Measurements from ENCODE around the gene JAK1.
A peak's percentile ranks its signal among the peaks of the same experiment; 100 is the strongest.

The JAK1 gene

GRCh38 chr1:64857347-64857746 is 109.0 kb downstream of the JAK1 start:
- DNase-seq, result no peak

- peak; percentile 67 to 70 for DNase-seq
Measured at GRCh38 chr1:64856553-64856952, 109.8 kb downstream of the JAK1 start.

- DNase-seq, result no peak
Measured at GRCh38 chr1:64855557-64855956, 110.8 kb downstream of the JAK1 start.

GRCh38 chr1:64854674-64855073 is 111.7 kb downstream of the JAK1 start:
- DNase-seq, result no peak

DNA sequence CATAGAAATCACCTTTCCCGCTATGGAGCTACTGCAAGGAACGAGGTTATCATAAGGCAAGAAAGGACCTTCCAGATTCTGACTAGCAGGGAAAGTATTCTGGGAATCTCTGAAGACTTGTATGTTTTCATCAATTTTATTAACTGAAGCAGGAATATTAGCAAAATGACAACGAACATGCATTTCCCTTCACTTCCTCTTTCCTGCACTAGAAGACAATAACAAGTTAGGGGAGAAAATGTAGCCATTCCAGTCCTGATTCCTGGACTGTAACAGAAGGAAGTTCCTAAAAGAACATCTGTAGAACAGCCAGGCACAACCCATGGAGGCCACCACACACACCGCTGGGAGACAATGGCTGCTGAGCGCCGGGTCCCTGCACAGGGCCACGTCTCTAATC is 114.7 kb downstream of the JAK1 start:
- DNase-seq, result no peak

DNA sequence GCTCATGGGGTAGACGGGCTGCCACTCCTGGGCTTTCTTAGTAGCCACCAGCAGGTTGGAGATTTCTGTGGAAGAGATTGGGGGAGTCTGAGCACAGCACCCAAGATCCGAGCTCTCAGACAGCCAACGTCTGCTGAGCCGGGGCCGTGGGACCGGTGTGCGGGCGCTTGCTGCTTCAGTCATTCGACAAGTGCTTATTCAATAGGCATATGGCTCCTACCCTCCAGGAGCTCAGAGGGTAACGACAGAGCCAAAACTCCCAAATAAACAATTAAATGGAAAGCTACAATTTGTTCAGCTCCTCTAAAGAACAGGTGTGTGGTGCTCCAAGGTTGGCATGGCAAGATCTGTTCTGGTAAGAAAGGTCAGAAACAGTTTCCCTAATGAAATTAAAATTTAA is 115.5 kb downstream of the JAK1 start:
- no peak for DNase-seq

DNA sequence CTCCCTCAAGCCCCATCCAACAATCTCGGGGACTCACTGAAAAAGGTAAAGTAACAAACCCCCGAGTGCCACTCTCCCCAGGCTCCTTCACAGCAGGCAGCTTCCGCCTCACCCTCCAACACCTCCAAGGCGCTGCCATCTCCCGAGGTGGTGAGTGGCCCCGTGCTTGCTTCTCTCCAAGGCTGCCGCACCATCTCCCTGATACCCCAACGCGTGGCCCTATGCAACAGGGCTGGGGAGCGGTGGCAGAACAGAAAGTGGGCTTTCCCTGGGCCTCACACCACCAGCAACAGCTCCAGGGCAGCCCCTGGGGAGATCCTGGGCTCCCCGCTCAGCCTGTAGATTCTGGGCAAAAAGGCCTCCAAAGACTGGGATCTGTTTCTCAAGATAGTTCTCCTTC is 116.4 kb downstream of the JAK1 start:
- DNase-seq, result no peak

DNA sequence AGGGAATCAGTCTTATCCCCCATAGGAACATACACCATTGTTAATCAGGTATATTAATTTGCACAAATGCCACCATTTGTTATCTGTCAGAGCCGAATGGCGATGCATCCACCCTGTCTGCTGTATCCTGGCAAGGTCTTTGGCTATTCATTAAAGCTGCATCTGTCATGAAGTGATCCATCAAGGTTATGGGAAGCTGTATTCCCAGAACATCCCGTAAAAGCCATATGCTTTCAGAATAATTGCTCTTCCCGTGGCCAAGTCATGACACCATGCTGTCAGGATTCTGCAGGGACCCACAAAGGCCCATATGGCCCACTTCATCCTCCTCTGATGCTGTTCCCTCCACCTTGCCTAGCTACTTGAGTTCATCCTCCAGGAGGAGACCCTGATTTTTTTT is 117.5 kb downstream of the JAK1 start:
- no peak for DNase-seq

GRCh38 chr1:64848136-64848535 is 118.2 kb downstream of the JAK1 start:
- no peak for DNase-seq

DNA sequence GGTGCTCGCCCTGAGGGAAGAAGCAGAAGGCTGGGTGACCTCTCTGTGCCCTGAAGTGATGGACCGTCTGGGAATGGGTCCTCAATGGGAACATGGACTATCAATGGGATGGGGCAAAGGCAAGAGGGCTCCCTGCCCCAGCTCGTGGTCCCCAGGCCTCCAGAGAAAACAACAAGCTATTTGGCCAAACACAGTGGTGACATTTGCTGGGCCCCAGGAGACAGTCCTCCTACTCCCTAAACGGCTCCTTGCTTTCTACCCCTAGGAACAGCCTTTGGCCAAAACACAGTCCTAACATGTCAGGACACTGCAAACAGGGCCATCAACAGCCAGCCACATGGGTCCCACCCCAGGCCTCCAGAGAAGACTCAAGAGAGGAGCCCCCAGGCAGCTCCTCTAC is 118.7 kb downstream of the JAK1 start:
- DNase-seq, result no peak

GRCh38 chr1:64846573-64847430 is 119.5 kb downstream of the JAK1 start:
- DNase-seq, result no peak

DNA sequence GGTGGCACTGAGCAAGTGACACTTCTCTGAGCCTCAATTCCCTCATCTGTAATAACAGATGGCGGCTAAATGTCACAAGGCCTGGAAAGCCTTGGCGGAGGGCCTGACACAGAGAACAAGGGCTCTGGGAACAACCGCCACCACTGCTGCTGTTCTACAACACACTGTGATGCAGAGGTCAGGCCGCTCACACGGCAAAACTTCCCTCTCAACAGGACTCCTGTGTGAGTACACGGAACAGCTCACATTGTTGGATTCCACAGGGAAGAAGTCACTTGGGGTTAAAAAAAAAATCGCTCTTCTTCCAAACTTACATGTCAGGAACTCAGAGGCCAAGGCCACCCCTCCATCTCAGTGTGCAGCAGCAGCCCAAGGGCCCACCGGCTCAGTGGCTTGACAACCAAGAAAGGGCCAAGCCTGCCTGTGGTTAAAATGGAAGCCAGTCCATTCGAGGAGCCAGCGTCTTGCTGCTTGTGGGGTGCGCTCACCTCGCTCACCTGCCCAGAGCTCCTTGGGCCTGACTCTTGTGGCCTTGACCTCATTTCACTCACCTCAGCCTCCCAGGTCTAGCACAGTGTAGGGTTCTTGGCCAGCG is 120.4 kb downstream of the JAK1 start:
- DNase-seq, result no peak

- DNase-seq, result no peak
Measured at GRCh38 chr1:64844609-64845008, 121.7 kb downstream of the JAK1 start.

GRCh38 chr1:64844175-64844574 is 122.2 kb downstream of the JAK1 start:
- no peak for DNase-seq

DNA sequence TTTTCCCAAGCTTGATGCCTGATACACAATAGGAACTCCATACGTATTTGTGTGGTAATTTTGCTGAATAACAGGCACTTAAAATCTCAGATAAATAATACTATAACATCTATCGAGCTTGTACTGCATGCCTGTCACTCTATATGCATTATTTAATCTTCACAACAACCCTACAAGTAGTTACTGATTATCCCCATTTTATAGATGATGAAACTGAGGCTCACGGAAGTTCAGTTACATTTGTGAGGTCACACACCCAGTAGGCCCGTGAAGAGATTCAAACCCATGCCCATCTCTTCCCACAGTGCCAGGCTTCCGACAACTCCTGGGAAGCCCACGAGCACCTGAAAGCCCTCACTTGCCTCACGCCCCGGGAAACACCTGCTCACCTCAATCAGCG is 122.7 kb downstream of the JAK1 start:
- no peak for DNase-seq

GRCh38 chr1:64842224-64842623 is 124.1 kb downstream of the JAK1 start:
- DNase-seq, result no peak

GRCh38 chr1:64841330-64842065 is 124.9 kb downstream of the JAK1 start:
- no peak for DNase-seq

DNA sequence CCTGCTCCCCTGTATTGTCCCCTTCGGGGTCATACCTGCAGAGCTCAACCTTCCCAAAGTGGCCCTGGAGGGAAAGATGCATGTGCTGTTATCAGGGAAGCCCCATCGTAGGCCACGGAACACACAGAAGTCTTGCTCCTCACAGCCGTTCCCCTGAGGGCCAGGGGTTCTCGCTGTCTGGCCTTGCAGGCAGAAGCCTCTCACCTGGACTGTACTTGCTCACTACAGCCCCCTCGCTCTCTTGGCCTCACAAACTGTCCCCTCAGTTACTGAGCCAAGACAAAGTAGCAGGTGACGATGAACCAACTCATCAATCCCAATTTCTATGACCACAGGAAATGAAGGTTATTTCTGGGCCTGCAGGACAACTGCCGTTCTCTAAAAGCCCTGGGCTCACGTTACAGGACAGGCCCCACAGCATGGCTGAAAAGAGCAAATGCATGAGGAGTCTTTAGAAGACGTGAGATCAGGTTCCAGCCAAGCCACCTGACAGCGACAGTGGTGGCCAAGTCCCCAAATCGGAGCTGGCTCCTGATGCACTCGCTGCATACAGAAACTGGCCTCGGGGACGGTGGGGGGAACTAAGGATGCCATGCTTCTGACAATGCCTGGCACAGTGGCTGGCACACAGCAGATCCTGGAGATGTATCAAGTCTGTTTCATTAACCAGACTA is 126.5 kb downstream of the JAK1 start:
- DNase-seq, result no peak

DNA sequence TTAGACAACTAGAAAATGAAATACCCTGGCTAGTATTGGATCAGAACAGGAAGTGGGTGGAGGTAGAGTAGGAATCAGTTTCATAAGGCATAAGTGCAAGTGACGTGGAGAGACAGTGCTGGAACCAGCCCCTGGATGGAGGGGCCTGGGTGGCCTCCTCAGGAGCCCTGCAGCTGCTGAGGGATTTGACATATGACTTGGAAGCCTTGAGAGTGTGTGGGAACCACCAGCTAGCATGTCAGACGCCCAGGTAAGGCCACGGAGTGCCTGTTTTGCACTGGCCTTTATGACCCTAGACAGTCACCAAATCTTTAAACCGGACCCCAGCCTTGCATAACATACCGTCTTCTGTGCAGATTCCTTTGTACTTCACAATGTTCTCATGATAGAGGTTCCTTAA is 127.1 kb downstream of the JAK1 start:
- DNase-seq, result no peak

GRCh38 chr1:64838486-64838885 is 127.9 kb downstream of the JAK1 start:
- DNase-seq, result no peak

- no peak for DNase-seq
Measured at GRCh38 chr1:64836802-64837201, 129.5 kb downstream of the JAK1 start.

DNA sequence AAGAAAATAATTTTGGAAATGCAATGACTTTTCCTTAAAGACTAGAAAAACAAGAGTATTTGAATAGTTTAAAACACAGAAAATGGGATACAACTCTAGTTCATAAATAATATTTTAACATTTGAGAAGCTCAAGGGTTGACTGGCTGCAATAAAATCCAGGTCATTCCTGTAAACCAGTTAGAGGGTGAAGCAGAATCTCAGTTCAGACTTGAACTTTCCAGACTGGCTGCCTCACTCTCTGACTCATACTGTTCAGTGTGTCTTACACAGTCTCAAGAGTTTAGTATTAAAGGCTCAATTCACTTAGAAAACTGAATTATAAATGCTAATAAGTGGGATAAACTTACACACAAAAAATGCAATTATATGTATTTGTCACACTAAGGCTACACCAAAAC is 131.6 kb downstream of the JAK1 start:
- no peak for DNase-seq

DNA sequence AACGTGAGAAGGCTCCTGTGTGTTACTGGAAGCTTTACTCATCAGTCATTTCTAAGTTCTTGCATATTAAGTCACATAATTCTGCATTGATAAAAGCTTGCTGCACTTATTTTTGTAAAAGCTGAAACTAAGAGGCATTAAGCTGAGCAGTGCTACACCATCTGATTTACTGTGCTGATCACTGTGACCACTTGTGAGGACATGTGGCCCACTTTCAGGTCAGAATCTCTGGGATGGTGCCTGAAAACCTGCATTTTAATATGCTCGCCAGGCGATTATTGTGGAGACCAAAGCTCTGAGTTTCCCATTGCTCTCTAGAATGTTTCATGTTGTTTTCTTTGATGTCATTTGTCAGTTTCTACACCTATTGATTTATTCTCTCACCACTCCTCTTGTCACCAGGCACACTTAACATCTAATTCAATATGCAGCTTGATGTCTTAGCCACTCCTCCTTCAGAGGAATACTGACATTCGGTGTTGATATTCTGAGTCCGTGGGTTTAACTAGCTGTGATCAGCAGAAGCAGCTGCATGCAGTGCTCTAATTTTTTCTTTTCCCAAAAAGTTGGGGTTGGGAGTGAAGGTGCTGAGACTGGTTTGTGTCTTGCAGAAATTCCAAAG is 136.2 kb downstream of the JAK1 start:
- no peak for DNase-seq
